Sigmoid colon (tissue), 4 donors: ENCODE data around the gene BCAS1.

Source experiments
- EP300 ChIP-seq, 4 donors: sonication (generic); formaldehyde crosslinking; IDR thresholded peaks; one replicate each; pipeline ENCODE4 v1.6.1; 2017; ENCODE audit warnings: antibody characterized with exemption in 4 of 4
- TF ChIP-seq, protein P1 (sequence below), 4 experiments: fragments of 450-650 bp in 3 of 4; fragments of 200-600 bp in 1 of 4; IDR thresholded peaks; one replicate each; pipeline ENCODE4 v1.5.1; 2016 to 2019; ENCODE audit warnings: antibody characterized with exemption in 4 of 4, mild to moderate bottlenecking in 3 of 4, moderate library complexity in 2 of 4

DNA sequence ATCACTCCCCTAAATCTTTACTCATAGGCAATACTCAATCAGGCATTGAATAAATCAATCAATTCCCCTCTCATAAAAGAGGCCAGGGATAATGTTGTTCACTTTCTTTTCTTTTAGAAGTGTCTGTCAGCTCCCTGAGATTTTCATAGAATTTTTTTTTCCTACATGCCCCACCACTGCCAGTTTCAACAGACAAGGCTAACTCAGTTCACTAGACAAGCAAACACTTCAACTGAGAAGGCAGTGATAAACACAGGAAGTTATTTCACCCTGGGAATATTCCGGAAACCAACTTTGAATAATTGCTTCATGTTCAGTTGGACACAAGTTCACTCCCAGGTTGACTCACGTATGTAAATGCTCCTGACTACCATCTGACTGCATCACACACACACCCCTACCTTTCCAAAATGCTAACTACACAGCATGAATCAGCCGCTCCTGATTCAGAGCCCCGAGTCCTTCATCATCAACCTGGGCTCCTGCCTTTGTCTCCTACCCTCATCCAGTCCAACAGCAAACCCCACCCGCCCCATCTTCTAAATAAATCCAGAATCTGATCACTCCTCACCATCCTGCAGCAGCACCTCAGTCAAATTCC, 143.9 kb downstream of the BCAS1 start:
- TF ChIP-seq, protein P1, sequence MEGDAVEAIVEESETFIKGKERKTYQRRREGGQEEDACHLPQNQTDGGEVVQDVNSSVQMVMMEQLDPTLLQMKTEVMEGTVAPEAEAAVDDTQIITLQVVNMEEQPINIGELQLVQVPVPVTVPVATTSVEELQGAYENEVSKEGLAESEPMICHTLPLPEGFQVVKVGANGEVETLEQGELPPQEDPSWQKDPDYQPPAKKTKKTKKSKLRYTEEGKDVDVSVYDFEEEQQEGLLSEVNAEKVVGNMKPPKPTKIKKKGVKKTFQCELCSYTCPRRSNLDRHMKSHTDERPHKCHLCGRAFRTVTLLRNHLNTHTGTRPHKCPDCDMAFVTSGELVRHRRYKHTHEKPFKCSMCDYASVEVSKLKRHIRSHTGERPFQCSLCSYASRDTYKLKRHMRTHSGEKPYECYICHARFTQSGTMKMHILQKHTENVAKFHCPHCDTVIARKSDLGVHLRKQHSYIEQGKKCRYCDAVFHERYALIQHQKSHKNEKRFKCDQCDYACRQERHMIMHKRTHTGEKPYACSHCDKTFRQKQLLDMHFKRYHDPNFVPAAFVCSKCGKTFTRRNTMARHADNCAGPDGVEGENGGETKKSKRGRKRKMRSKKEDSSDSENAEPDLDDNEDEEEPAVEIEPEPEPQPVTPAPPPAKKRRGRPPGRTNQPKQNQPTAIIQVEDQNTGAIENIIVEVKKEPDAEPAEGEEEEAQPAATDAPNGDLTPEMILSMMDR (IDR thresholded peaks at IDR 0.05) = no peak
- no peak for TF ChIP-seq EP300 (IDR thresholded peaks at IDR 0.05)
